DMS114 treated with DMSO at 0.1 percent for 48 hours (cell line): ENCODE results near the gene COX5B.
A peak's percentile ranks its signal among the peaks of the same experiment; 100 is the strongest.
"Not testable (repeated sequence)": the region's sequence is repeated elsewhere in the genome, so short reads cannot be mapped to it uniquely, and the experiment has no call there.

Experiments used
- DNase-seq: peaks from one replicate; lab custom pipeline; 2025; ENCODE audit not compliant: unreplicated experiment; lab: John Stamatoyannopoulos, UW

The COX5B gene

DNA sequence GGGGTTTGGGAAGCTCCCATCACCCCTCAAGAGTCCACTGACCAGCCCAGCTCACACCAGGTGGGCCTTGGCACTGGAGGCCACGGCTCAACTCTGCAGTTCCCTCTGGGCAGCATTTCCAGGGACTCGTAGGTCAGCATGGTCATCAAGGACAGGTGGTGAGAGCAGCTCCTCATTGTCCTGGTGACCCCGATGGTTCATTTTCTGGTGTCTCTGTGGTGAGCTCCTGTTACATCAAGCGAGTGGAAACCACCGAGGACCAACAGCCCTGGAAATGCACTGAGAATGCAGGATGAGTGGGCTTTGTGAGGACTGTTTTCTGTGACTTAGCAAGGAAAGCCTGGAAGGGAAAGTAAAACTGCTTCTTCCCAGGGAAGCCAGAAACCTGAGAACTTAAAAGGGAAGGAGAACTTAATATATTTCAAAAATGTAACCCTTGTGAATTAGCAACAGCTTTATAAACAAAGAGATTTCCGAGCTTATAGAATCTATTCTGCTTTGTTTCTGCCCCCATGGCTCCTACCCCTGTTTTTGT is 26.8 kb downstream of the COX5B start:
- DNase-seq, result not testable (repeated sequence)

DNA sequence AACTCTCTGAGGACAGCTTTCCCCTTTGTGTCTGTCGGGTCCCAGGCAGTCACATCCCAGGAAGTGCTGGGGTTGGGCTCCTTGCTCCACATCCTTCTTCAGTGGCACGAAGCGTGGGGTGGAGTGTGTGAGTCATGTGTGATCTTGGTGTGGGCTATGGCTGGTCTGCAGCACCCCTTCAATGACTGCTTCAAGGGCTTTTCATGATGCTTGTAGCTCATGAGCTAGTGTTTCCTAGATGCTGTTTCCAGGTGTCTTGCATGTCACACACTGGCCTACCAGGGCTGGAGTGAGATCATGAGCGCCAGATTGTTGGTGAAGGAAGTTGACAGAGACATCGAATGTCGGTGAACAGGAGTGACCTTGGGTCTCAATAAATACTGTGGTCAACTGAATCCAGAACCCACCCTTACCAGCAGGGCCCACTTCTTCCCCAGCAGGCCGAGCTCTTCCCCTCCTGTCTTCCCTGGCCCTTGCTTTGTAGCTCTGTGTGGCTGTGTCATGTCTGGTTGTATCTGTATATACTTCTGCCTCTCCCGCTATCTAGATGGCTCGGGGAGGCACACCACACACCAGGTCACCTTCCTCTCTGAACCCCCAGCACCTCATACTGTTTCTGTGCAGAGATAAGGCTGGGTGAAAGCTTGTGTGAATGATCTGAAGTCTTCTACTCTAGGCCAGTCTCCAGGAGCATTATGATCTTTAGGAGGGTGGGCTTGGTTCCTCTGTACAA is 27.5 kb downstream of the COX5B start:
- no peak for DNase-seq

DNA sequence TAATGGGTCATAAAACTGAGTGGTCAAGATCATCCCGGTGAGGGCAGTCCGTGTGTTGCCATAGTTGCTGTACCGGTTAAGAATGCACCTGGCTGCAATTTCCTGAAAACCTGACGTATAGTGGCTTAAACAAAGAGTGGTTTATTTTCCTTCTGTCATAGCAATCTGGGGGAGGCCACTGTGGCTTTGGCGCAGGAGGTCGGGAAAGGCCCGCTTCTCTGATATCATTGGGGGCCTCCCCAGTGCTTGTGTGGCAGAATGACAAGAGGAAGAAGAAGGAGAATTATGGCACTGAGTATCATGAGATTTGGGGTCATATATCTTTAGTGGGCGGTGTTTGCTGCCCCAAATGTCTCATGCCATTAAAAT is 28.0 kb downstream of the COX5B start:
- no peak for DNase-seq

DNA sequence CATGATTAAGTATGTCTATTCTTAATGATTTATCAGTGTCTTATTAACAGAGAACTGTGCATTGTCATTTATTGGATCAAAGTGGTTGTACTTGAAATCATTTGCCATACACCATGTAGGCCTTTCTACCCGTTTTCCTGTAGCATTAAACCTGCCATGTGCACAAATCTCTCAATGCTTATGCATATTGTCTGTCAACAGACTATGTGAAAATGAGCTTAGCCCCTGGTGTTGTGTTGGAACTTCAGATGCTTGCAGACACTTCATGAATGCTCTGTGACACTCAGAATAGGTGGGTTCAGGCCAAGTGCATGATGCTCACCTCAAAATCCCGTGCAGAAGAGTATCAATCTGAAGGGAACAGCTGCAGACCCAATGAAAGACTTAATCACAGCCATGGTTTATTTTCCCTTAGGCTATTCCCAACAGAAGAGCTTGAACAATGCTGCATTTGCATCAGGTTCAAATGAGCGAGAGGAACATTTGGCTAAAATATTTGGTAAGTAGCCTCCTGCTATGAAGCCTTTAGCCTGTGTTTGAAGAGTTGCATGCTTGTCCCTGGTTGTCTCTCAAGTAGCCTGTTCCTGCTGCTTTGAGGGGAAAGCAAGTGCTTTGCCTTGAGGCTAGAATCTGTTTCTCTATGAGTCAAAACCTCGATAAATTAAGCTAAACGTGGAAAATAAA is 29.7 kb downstream of the COX5B start:
- no peak for DNase-seq

DNA sequence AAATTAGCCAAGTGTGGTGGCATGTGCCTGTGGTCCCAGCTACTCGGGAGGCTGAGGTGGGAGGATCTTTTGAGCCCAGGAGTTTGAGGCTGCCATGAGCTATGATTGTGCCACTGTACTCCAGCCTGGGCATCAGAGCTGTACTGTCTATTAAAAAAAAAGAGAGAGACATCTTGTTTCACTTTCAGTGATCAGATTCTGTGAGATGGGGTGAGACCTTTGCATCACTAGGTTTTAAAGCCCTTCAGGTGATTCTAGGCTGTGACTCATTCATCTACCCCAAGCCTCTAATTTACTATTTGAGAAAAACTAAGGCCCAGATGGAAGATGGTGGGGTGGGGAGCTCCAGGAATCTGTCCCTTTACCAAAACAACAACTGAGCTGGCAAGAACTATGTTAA is 30.8 kb downstream of the COX5B start:
- no peak for DNase-seq

DNA sequence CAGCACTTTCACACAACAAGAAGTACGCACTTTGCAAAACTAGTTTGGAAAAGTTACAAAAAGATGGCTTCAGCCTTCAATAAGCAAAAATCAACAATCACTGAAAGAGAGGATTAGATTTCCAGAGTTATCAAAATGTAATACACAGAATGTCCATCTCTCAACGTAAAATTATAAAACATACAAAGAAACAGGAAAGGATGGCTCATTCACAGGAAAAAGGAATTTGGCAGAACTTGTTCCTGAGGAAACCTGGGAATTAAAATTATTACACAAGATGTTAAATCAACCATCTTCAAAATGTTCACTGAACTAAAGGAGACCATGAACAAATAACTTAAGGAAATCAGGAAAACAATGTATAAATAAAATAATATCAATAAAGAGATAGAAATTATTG is 31.6 kb downstream of the COX5B start:
- no peak for DNase-seq

DNA sequence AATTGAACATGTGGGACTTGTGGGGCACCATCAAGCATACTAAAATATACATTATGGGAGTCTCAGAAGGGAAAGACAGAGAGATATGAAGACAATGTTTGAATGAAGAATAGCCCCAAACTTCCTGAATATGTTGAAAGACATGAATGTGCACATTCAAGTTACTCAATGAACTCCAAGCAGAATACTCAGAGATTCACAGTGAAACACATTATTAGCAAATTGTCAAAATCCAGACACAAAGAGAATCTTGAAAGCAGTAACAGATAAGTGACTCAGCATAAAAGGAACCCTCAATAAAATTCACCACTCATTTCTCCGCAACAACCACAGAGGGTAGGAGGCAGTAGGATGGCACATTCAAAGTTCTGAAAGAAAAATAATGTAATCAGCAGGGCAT is 32.4 kb downstream of the COX5B start:
- DNase-seq, result no peak

DNA sequence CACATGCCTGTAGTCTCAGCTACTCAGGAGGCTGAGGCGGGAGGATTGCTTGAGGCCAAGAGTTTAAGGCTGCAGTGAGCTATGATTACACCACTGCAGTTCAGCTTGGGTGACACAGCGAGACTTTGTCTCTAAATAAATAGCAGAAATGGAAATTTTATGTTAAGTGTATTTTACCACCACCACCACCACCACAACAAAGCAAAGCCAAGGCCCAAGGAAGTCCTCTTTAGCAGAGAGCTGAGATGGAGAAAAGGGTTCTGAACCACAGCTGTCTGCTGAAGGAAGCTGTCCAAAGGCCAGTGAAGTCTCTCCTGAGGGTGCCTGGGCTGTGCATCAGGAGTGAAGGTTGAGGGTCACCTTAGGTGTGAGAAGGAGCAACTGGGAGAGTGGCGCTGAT is 41.4 kb downstream of the COX5B start:
- not testable (repeated sequence) for DNase-seq

DNA sequence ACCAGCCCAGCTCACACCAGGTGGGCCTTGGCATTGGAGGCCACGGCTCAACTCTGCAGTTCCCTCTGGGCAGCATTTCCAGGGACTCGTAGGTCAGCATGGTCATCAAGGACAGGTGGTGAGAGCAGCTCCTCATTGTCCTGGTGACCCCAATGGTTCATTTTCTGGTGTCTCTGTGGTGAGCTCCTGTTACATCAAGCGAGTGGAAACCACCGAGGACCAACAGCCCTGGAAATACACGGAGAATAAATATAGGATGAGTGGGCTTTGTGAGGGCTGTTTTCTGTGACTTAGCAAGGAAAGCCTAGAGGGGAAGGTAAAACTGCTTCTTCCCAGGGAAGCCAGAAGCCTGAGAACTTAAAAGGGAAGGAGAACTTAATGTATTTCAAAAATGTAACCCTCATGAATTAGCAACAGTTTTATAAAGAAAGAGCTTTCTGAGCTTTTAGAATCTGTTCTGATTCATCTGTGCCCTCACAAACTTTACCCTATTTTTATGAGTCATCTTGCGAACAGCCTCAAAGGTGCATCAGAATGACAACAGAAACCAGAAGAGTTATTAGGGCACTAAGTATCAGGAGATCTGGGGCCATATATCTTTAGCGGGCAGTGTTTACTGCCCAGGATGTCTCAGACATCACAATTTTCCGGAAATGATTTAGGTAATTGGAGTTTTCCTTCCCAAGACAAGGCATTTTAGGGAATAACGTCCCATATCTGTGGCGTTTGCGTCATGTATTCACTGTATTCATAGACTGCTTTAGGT is 42.4 kb downstream of the COX5B start:
- DNase-seq, result no peak

DNA sequence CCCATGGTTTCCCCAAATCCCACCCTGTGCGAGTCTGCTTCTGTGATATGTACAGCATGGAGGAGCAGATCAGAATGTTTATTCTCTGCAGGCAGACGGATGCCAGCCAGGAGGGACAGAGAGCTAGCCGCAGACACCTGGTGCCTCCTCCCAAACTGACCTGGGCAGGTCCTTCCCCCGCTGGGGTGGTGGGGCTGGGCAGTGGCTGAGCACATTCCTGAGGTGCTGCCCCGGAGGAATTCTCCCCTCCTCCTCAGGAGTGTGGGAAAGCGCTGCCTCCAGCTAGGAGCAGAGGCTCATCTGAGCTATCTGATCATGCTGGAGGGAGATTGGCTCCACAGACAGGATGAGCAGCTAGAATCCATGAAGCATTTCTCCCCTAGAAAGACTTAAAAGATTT is 45.3 kb downstream of the COX5B start:
- DNase-seq, result no peak

DNA sequence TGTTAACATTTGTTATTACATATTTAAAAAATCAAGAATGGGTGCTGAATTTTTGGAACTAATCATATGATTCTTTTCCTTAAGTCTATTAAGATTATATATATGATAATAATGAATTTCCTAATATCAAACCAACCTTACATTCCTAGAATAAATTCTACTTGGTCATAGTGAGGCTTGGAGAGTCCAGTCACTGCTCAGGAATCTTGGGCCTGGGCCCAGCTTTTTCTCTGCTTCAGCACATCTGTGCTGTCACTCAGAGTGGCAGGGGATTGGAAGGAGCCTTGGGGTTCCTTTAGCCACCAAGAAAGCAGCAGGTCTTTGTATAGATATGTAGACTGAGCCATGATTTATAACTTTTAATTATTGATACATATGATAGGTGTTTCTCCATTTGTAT is 47.6 kb downstream of the COX5B start:
- DNase-seq, result no peak

DNA sequence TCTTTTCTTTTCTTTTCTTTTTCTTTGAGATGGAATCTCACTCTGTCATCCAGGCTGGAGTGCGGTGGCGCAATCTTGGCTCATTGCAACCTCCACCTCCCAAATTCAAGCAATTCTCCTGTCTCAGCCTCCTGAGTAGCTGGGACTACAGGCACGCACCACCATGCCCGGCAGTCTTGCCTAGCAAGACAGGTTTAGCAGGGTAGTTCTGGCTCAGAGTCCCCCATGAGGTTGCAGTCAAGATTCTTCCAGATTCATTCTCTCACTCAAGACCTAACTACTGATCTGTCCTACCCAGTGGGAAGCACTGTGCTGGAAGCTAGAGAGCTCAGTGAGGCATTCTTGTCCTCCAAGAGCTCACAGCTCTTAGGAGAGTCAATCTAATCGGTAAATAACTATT is 49.9 kb downstream of the COX5B start:
- DNase-seq, result no peak

DNA sequence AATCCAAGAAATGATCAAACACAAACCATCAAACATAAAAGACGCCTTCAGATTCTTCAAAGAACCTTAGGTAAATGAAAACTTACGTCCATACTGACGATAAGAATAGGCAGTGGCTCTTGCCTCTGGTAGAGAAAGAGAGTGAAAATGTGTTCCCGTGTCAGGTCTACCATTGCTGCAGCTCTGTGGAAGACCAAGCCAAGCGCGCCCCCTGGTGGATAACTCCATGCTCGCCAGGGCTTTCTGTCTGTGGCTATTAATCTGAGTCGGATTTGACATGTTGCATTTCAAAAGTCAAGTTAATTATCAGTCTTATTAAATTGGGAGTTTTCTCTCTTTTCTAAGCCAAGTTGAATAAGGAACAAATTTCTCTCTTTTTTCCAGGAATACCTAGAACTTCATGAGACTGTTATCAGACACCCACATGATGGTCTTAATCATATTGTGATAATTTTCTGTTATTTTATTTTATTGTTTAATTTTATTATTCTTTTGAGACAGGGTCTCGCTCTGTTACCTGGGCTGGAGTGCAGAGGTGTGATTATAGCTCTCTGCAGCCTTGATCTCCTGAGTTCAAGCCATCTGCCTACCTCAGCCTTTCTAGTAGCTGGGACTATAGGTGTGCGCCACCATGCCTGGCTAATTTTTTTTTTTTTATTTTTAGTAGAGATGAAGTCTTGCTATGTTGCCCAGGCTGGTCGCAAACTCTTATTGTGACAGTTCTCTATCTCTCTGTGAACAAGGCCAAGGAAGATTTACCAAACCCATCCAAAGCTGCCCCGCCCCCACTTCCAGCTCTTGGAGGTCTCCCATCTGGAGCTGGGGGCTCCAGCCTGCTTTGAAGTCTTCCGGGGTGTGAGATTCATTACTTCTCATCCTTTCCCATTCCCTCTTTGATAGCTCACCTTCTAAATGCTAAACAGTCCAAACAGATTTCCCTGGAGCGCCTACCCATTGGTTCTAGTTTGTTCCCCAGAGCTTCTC is 51.7 kb downstream of the COX5B start:
- peak; percentile 81 for DNase-seq
